NCI-H146 (cell line): ENCODE results near the gene PRUNE2.
A peak's percentile ranks its signal among the peaks of the same experiment; 100 is the strongest.

Source experiments
- DNase-seq: peaks from one replicate; lab custom pipeline; 2025; lab: John Stamatoyannopoulos, UW

Gene PRUNE2

GRCh38 chr9:76624391-76625048 is 281.4 kb downstream of the PRUNE2 start:
- DNase-seq, result no peak

- DNase-seq, result peak; percentile 6
Measured at GRCh38 chr9:76620996-76621395, 284.9 kb downstream of the PRUNE2 start.

- no peak for DNase-seq
Measured at GRCh38 chr9:76620581-76620980, 285.3 kb downstream of the PRUNE2 start.

- DNase-seq, result no peak
Measured at GRCh38 chr9:76619640-76620039, 286.3 kb downstream of the PRUNE2 start.

- DNase-seq, result no peak
Measured at GRCh38 chr9:76619197-76619596, 286.7 kb downstream of the PRUNE2 start.

- DNase-seq, result no peak
Measured at GRCh38 chr9:76618762-76619161, 287.2 kb downstream of the PRUNE2 start.

GRCh38 chr9:76617497-76618175 is 288.3 kb downstream of the PRUNE2 start:
- DNase-seq, result no peak

GRCh38 chr9:76616780-76617179 is 289.1 kb downstream of the PRUNE2 start:
- no peak for DNase-seq

- DNase-seq, result no peak
Measured at GRCh38 chr9:76615177-76615603, 290.7 kb downstream of the PRUNE2 start.

- no peak for DNase-seq
Measured at GRCh38 chr9:76613974-76614373, 291.9 kb downstream of the PRUNE2 start.

- no peak for DNase-seq
Measured at GRCh38 chr9:76613150-76613781, 292.6 kb downstream of the PRUNE2 start.

GRCh38 chr9:76610011-76610352 is 295.9 kb downstream of the PRUNE2 start:
- no peak for DNase-seq

GRCh38 chr9:76609285-76610010 is 296.5 kb downstream of the PRUNE2 start:
- DNase-seq, result no peak

- DNase-seq, result no peak
Measured at GRCh38 chr9:76608575-76609273, 297.2 kb downstream of the PRUNE2 start.

- DNase-seq, result no peak
Measured at GRCh38 chr9:76607730-76608436, 298.0 kb downstream of the PRUNE2 start.

GRCh38 chr9:76605321-76605900 is 300.5 kb downstream of the PRUNE2 start:
- DNase-seq, result no peak

- no peak for DNase-seq
Measured at GRCh38 chr9:76603931-76604570, 301.9 kb downstream of the PRUNE2 start.

- DNase-seq, result no peak
Measured at GRCh38 chr9:76603448-76603895, 302.4 kb downstream of the PRUNE2 start.

- DNase-seq, result no peak
Measured at GRCh38 chr9:76602199-76602598, 303.7 kb downstream of the PRUNE2 start.

- peak; percentile 31 for DNase-seq
Measured at GRCh38 chr9:76600007-76600615, 305.8 kb downstream of the PRUNE2 start.
